ENCODE results near the gene F13B. TPM values are rescaled to one million over a fixed set of nuclear protein-coding genes. Genes with fewer than 3 reads are reported as not detected.
"Not testable (repeated sequence)": the region's sequence is repeated elsewhere in the genome, so short reads cannot be mapped to it uniquely, and the experiment has no call there.

The F13B gene
- total RNA-seq, 1 donor from 2014 or later: 2.3 TPM

DNA sequence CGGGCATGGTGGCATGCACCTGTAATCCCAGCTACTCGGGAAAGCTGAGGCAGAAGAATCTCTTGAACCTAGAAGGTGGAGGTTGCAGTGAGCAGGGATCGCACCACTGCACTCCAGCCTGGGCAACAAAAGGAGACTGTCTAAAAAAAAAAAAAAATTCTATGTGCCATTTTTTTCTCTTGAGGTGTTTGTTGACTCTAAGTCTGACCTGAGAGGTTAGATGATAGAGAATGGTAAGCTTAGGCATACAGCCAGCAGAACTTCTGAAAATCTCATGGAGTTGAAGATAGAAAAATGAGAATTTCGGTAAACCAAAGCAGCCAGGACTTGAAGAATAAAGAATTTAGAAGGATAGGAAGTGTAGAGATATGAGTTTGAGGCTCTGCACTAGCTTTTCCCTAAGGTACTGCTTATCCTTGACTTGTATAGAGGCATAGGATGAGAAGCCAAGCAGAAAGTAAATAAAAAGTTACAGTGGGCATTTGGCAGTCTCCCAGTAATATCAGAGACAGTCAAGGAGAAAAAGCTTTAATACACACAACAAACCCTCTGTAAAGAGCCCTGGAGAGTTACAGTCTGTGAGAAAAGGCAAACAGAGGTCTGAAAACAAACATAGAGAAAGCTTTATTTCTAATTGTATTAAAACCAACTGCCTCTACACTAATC is 24.3 kb downstream of the F13B start:
- no peak for DNase-seq (ENCODE audit: low spot score)

DNA sequence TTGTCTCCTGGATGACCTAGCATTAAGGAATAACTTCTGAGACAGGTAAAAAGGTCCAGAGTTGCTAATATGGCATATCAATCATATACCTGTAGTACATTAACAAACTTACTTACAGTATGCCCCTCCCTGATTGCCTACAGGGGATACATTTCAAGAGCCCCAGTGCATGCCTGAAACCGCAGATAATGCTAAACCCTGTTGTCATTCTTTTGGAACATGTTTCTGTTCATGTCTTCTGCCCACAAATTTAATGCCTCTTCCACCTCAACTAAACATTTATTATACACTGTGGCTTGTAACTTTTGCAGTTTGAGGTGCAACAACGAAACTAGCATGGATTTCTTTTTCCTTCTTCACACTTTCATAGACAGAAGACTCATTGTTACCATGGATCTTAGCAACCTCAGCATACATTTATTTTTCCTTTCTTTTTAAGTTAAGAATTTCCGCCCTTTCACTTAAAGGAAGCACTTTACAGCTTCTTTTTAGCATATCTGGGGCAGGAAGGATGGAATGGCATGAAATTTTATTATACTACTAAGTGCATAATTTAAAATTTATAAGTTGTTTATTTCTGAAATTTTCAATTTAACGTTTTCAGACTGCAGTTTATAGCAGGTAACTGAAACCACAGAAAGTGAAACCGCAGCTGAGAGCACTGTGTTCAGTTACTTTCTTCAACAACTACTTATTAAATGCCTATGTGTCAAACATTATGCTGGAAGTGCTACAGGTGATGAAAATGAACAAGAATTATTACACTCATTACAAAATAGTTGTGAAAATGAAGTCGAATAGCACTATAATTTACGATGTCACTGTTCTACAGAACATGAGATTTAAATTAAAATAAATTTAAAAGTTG is 25.3 kb downstream of the F13B start:
- no peak for DNase-seq (ENCODE audit: low spot score)

DNA sequence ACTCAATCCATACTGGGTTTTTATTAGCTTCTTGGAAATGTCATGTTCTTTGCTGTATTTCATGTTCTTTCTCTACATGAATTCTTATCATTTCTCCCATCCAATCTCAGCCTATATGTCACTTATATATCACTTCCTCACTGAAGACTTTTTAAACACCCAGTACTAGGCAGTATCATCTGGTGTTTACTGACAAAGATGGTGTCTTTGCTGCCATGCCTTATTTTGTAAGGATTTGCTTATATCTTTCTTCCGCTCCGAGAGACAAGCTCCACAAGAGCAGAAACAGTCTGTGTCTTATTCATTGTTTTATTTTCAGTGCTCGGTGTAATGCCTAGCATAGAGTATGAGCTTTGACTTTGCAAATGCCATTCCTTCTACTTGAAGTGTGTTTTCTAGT is 30.2 kb downstream of the F13B start:
- DNase-seq (ENCODE audit: low spot score): no peak

DNA sequence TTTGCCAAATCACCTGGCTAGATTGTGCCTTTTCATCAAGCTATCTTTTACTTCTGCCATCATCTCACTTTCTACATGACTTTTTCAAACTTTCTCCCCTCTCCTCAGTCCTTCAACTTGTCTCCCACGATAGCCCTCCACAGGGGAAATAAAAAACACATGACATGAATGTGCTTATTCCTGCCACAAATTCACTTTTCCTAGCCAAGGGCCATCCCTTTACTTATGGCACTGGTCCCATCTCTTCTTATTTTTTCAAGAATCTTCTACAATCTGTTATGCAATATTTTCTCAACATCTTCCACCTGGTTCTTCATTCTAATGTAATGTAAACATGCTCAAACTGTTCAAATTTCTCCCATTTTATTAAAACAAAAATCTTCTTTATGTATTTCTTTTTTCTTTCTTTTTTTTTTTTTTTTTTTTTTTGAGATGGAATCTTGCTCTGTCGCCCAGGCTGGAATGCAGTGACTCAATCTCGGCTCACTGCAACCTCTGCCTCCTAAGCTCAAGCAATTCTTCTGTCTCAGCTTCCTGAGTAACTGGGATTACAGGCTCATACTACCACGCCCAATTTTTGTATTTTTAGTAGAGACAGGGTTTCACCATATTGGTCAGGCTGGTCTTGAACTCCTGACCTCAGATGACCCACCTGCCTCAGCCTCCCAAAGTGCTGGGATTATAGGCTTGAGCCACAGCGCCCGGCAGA is 32.3 kb downstream of the F13B start:
- not testable (repeated sequence) for DNase-seq (ENCODE audit: low spot score)

DNA sequence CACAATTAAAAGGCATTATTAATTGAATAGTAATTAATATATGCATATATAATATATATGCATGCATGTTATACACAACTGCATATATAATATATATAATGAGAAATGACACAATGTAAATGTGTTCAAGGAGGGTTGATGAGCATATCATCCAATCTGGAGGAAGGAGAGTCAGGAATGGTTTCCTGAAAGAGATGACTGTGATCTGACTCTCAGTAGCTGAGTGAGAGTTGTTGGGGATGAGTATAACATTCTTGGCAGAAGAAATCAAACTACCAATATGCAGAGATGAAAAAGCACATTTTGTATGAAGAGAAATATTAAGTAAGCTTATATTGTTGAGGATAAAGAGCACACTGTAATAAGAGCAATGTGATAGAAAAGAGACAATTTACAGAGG is 37.3 kb downstream of the F13B start:
- DNase-seq (ENCODE audit: low spot score): no peak

DNA sequence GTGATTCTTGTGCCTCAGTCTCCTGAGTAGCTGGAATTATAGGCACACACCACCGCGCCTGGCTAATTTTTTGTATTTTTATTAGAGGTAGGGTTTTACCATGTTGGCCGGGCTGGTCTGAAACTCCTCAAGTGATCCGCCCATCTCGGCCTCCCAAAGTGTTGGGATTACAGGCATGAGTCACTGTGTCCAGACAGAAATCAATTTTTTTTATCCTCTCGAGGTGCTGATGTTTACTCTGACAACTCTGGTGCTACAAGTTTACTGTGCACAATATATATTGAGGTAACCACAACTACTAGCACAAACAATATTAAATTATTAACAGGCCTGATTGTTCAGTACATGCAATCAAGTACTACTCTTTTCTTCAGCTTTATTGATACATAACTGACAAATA is 39.7 kb downstream of the F13B start:
- peak; percentile 50 for DNase-seq (ENCODE audit: low spot score)

DNA sequence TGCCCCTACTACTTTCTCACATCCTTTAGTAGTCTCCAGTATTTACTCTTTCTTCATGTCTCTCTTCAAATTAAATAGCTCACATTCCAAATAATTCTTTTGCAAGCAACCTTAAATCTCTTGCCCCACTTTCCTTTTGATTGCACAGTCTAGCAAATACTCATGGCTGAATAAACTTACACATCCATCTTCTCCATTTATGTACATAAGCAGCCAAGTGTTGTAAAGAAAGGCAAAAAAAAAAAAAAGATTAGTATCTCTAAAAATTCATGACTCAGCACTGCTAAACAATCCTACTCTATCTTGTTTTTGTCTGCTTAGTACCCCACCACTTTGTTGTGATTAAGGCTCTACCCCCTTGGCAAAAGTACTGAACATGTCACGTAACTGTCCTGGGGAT is 42.6 kb downstream of the F13B start:
- DNase-seq (ENCODE audit: low spot score): no peak

DNA sequence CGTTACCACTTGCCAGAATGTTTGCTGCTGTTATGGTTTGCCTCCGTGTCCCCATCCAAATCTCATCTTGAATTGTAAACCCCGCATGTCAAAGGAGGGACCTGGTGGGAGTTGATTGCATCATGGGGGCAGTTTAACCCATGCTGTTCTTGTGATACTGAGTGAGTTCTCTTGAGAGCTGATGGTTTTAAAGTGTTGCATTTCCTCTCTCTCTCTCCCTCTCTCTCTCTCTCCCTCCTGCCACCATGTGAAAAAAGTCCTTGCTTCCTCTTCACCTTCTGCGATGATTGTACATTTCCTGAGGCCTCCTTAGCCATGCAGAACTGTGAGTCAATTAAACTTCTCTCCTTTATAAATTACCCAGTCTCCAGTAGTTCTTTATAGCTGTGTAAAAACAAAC is 45.3 kb downstream of the F13B start:
- DNase-seq (ENCODE audit: low spot score): no peak

DNA sequence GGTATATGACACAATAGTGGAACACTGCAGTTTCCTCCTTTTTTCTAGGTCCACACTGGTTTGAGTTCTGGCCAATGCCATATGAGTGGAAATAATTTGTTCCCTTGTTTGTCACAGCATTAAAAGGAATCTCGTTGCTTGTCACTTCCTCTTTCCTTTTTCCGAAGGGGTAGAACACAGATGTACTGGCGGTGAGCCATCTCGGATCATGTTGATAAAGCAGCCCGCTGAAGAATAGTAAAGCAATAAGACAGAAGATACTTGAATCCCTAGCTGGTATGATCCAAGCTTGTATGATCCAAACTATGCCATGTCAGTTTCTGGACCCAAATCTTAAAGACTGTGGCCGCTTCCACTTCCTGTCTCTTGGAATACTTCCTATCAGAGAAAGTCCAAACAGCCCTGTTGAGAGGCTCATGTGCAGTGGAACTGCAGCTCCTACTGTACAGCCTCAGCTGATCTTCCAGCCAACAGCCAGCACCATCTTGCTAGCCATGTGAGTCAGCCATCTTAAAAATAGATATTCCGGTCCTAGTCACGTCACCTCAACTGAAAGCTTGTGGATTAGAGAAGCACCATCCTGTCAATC is 49.4 kb downstream of the F13B start:
- no peak for DNase-seq (ENCODE audit: low spot score)

DNA sequence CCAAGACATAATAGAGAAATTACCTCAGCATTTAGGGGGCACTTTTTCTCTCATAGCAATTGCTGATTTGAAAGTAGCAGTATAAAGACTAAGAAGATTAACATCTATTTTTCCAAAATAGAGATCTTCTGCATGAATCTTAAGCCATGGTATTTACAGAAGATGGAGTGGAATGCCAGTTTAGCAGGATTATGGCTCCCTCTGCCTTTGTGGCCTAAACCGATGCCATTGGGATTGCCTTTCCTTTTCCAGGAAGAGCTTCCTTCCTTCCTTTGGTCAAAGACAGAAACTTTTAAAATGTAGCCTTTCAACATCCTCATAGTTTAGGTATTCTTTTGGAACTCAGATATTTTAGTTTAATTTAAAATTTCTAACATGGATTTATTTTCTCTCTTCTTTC is 50.3 kb downstream of the F13B start:
- DNase-seq (ENCODE audit: low spot score): no peak

DNA sequence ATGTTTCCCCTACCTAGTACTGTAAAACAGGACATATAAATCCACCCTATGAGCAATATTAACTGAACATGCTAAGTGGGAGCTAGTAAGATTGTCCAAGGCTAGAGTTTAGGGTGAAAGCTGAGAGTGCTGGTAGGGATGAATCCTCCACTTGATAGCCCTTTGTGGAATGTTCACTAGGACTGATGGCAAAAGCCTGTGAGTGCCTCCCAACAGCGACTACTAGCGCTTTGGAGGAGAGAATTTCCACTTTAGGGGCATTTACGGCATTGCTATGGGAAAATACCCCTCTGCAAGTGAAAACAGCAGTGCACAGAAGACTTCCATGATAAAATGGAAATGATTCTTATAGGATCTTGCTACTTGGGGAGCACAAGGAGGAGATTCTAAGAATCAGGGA is 53.8 kb downstream of the F13B start:
- no peak for DNase-seq (ENCODE audit: low spot score)

DNA sequence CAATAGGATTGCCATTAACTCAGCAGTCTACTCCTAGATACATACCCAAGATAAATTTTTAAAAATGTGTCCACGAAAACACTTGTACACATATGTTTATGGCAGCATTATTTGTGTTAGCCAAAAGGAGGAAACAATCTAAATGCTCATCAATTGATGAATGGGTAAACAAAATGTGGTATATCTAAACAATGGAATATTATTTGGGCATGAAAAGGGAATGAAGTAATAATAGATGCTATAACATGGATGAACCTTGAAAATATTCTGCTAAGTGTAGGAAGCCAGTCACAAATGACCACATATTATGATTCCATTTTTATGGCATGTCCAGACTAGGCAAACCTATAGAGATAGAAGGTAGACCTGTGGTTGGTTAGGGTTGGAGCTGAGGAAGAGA is 55.4 kb downstream of the F13B start:
- DNase-seq (ENCODE audit: low spot score): no peak

DNA sequence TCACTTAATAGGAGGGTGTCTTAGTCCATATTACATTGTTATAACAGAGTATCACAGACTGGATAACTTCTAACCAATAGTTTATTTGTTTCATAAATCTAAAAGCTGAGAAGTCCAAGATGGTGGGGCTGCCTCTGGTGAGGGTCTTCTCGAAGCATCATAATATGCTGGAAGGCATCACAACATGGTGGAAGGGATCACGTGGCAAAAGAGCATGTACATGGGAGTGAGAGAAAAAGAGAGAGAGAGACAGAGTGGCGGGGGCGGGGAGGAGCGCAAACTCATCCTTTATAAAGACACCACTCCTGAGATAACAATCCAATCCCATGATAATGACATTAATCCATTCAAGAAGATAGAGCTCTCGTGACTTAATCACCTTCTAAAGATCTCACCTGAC is 58.2 kb downstream of the F13B start:
- DNase-seq (ENCODE audit: low spot score): no peak

DNA sequence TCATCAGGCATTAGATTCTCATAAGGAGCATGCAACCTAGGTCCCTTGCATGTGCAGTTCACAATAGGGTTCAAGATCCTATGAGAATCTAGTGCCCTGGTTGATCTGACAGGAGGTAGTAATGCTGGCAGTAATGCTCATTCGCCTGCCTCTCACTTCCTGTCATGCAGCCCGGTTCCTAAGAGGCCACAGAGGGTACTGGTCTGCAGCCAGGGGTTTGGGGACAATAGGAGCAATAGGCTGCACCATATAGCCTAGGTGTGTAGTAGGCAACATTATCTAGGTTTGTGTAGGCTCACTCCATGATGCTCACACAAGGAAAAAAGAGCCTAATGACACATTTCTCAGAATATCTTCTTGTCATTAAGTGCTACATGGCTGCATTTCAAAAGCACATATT is 63.9 kb downstream of the F13B start:
- DNase-seq (ENCODE audit: low spot score): no peak

DNA sequence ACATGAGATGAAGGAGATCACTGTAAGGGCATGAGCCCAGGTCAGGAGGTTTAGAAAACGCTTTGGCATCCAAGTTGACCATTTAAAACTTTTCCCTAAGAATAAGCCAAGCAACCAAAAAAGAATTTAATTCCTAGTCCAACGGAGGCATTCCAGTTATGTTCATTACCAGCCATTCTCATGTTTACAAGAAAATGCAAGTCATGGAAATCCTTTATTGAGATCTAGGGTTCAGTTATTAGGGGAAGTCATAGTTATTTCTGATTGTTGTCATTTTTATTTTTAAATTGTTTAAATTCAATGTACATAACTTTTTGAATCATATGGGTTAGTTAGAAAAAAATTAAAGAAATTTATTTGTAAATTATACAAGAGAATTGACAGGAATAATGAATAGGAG is 65.2 kb downstream of the F13B start:
- DNase-seq (ENCODE audit: low spot score): no peak

DNA sequence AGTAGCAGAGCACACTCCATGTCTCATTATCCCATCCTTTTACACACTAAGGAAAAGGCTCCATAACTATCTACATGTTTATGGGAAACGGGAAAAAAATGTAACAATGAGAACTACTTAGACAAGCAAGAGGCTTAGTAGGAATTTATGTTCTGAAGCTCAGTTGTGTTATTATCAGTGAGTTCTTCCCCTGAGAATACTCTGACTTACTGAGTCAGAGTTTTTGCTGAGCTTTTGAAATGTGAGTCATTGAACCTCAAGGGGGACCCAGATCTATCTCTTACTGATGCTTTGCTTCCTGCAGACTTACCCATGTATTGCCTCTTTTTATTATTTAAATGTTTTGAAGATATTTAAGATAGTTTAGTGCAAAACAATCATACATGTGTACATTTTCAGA is 69.6 kb downstream of the F13B start:
- DNase-seq (ENCODE audit: low spot score): no peak

DNA sequence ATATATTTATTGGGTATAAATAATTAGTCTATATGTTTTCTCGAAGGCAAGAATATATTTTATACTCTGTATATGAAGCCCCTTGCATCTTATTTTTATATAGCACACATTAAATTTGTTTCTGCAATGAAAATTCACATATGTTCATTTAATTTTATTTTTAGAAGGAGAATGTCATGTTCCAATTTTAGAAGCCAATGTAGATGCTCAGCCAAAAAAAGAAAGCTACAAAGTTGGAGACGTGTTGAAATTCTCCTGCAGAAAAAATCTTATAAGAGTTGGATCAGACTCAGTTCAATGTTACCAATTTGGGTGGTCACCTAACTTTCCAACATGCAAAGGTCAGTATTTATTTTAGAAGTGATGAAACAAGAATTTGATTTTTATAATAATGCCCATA is 73.1 kb downstream of the F13B start:
- no peak for DNase-seq (ENCODE audit: low spot score)

DNA sequence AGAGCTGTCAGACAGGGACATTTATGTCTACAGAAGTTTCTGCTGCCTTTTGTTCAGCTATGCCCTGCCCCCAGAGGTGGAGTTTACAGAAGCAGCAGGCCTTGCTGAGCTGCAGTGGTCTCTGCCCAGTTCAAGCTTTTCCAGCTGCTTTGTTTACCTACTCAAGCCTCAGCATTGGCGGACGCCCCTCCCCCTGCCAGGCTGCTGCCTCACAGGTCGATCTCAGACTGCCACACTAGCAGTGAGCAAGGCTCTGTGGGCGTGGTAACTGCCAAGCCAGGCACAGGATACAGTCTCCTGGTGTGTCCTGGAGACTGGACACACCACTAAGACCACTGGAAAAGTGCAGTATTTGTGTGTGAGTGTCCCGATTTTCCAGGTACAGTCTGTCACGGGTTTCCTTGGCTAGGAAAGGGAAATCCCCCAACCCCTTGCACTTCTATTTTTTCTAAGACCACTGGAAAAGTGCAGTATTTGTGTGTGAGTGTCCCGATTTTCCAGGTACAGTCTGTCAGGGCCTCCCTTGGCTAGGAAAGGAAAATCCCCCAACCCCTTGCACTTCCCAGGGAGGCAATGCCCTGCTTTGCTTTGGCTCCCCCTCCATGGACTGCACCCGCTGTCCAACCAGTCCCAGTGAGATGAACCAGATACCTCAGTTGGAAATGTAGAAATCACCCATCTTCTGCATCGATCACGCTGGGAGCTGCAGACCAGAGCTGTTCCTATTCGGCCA is 75.0 kb downstream of the F13B start:
- peak; percentile 80 for DNase-seq (ENCODE audit: low spot score)

Data from mucosa of gallbladder (tissue), 1 donor.